Measurements from ENCODE around the gene TPST1. TPM values are rescaled to one million over a fixed set of nuclear protein-coding genes. Genes with fewer than 3 reads are reported as not detected.

TPST1 gene
- total RNA-seq, 1 experiment from 2014 or later: 15.0 TPM

GRCh38 chr7:66335318-66335717, 130.2 kb downstream of the TPST1 start:
- Mint-ChIP-seq H3K27me3 (ENCODE audit: low read depth) (no peaks in the 10 kb centered on the region; the same call in 1 of the 2 replicates), H3K36me3 (peaks cover 26% of the 10 kb centered on the region), H3K4me1 (no peaks in the 10 kb centered on the region), H3K9me3 (peaks cover 44% of the 10 kb centered on the region), H3K4me3 (no peak overlapping the region), H3K27ac (no peak overlapping the region)
- ATAC-seq (no peak), DNase-seq (ENCODE audit: low spot score) (no peak)
- TF ChIP-seq CREM (CRISPR knock-in tag; IDR thresholded peaks at IDR 0.05) (no peak), CBFB (CRISPR knock-in tag; IDR thresholded peaks at IDR 0.05; ENCODE audit: low read depth) (no peak)
- TF ChIP-seq, protein P1, sequence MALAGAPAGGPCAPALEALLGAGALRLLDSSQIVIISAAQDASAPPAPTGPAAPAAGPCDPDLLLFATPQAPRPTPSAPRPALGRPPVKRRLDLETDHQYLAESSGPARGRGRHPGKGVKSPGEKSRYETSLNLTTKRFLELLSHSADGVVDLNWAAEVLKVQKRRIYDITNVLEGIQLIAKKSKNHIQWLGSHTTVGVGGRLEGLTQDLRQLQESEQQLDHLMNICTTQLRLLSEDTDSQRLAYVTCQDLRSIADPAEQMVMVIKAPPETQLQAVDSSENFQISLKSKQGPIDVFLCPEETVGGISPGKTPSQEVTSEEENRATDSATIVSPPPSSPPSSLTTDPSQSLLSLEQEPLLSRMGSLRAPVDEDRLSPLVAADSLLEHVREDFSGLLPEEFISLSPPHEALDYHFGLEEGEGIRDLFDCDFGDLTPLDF (CRISPR knock-in tag; IDR thresholded peaks at IDR 0.05): no peak
- ChIA-PET CTCF (no interaction called here), POLR2A (no interaction called here)

DNA sequence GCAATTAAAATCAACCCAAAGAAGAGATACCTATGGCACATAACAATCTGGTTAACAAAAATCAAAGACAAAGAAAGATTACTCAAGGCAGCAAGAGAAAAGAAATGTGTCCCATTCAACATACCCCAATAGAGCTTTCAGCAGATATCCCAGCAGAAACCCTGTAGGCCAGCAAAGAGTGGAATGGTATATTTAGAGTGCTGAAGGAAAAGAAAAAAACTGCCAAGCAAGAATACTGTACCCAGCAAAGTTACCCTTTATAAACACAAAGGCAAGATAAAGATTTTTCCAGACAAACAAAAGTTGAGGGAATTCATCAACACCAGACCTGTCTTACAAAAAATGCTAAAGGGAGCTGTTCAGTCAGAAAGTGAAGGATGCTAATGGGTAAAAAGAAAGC, 131.6 kb downstream of the TPST1 start:
- no peak for TF ChIP-seq NR3C1 (CRISPR knock-in tag; conservative IDR thresholded peaks at IDR 0.05; ENCODE audit: low read depth)
- no peak for TF ChIP-seq TEAD4 (CRISPR knock-in tag; IDR thresholded peaks at IDR 0.05)
- TF ChIP-seq, protein P2, sequence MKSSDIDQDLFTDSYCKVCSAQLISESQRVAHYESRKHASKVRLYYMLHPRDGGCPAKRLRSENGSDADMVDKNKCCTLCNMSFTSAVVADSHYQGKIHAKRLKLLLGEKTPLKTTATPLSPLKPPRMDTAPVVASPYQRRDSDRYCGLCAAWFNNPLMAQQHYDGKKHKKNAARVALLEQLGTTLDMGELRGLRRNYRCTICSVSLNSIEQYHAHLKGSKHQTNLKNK (CRISPR knock-in tag; IDR thresholded peaks at IDR 0.05): no peak
- no peak for TF ChIP-seq ELF4 (CRISPR knock-in tag; IDR thresholded peaks at IDR 0.05; ENCODE audit: low read depth)
- no peak for TF ChIP-seq ZBTB43 (CRISPR knock-in tag; IDR thresholded peaks at IDR 0.05)
- no peak for TF ChIP-seq GABPB1 (CRISPR knock-in tag; IDR thresholded peaks at IDR 0.05)
- TF ChIP-seq E2F5 (CRISPR knock-in tag; IDR thresholded peaks at IDR 0.05): no peak
- TF ChIP-seq NFYB (CRISPR knock-in tag; conservative IDR thresholded peaks at IDR 0.05; ENCODE audit: low read depth): no peak
- no peak for TF ChIP-seq AR (CRISPR knock-in tag; IDR thresholded peaks at IDR 0.05)
- TF ChIP-seq, protein P3, sequence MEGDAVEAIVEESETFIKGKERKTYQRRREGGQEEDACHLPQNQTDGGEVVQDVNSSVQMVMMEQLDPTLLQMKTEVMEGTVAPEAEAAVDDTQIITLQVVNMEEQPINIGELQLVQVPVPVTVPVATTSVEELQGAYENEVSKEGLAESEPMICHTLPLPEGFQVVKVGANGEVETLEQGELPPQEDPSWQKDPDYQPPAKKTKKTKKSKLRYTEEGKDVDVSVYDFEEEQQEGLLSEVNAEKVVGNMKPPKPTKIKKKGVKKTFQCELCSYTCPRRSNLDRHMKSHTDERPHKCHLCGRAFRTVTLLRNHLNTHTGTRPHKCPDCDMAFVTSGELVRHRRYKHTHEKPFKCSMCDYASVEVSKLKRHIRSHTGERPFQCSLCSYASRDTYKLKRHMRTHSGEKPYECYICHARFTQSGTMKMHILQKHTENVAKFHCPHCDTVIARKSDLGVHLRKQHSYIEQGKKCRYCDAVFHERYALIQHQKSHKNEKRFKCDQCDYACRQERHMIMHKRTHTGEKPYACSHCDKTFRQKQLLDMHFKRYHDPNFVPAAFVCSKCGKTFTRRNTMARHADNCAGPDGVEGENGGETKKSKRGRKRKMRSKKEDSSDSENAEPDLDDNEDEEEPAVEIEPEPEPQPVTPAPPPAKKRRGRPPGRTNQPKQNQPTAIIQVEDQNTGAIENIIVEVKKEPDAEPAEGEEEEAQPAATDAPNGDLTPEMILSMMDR (IDR thresholded peaks at IDR 0.05): no peak
- TF ChIP-seq ARID4B (CRISPR knock-in tag; IDR thresholded peaks at IDR 0.05; ENCODE audit: borderline replicate concordance): no peak
- TF ChIP-seq ZNF396 (CRISPR knock-in tag; IDR thresholded peaks at IDR 0.05; ENCODE audit: borderline replicate concordance): no peak
- no peak for TF ChIP-seq NFATC4 (CRISPR knock-in tag; IDR thresholded peaks at IDR 0.05)
- no peak for TF ChIP-seq SP1 (CRISPR knock-in tag; conservative IDR thresholded peaks at IDR 0.05)
- no peak for TF ChIP-seq ZNF232 (CRISPR knock-in tag; IDR thresholded peaks at IDR 0.05)
- Mint-ChIP-seq H3K27me3 (ENCODE audit: low read depth) (no peaks in the 10 kb centered on the region; the same call in 1 of the 2 replicates), H3K9me3 (peaks cover 53% of the 10 kb centered on the region), H3K36me3 (peaks cover 28% of the 10 kb centered on the region), H3K4me3 (no peak overlapping the region), H3K4me1 (0 out of 2 replicates have a peak, but pooled peaks cover 2% of the 10 kb centered on the region), H3K27ac (no peak overlapping the region)
- ATAC-seq: no peak
- no peak for DNase-seq (ENCODE audit: low spot score)
- ChIA-PET CTCF (no interaction called here), POLR2A (no interaction called here)
